Measurements from ENCODE around the gene GHDC. TPM values are rescaled to one million over a fixed set of nuclear protein-coding genes. Genes with fewer than 3 reads are reported as not detected.

Gene GHDC
- total RNA-seq, 2 donors from 2014 or later, result 19.2 to 25.2 TPM

Other genes starting within 250 kb of the GHDC start
- gene CNP, start 227.7 kb downstream of the GHDC start, total RNA-seq, result 10 to 100 TPM; 45.6 to 53.6 TPM
- gene DNAJC7, start 177.1 kb downstream of the GHDC start, total RNA-seq, result 10 to 100 TPM; 76.5 to 84.6 TPM
- 10 to 100 TPM; 29.4 to 31.9 TPM for gene NKIRAS2, start 174.4 kb downstream of the GHDC start, total RNA-seq
- 1 to 10 TPM; 1.8 to 2.5 TPM for gene C17orf113, start 143.9 kb downstream of the GHDC start, total RNA-seq
- under 1 TPM; 0.34 to 0.40 TPM for gene ZNF385C, start 96.0 kb downstream of the GHDC start, total RNA-seq
- gene DHX58, start 81.8 kb downstream of the GHDC start, total RNA-seq, result 10 to 100 TPM; 10.8 to 12.3 TPM
- 10 to 100 TPM; 23.6 TPM for gene KAT2A, start 73.1 kb downstream of the GHDC start, total RNA-seq
- not detected for gene HSPB9, start 71.7 kb downstream of the GHDC start, total RNA-seq
- gene RAB5C, start 39.5 kb downstream of the GHDC start, total RNA-seq, result 100 to 1,000 TPM; 166 TPM
- gene KCNH4, start 13.4 kb downstream of the GHDC start, total RNA-seq, result under 1 TPM; 0.06 TPM
- not detected for gene HCRT, start 9.0 kb downstream of the GHDC start, total RNA-seq
- 10 to 100 TPM; 34.2 to 39.2 TPM for gene STAT5B, start 81.9 kb upstream of the GHDC start, total RNA-seq
- gene STAT5A, start 94.0 kb upstream of the GHDC start, total RNA-seq, result 10 to 100 TPM; 19.8 to 28.1 TPM
- gene STAT3, start 193.9 kb upstream of the GHDC start, total RNA-seq, result 100 to 1,000 TPM; 150 to 212 TPM
- gene CAVIN1, start 228.8 kb upstream of the GHDC start, total RNA-seq, result 10 to 100 TPM; 21.9 to 62.0 TPM